ENCODE results near the gene ADGRG7.

The ADGRG7 gene

DNA sequence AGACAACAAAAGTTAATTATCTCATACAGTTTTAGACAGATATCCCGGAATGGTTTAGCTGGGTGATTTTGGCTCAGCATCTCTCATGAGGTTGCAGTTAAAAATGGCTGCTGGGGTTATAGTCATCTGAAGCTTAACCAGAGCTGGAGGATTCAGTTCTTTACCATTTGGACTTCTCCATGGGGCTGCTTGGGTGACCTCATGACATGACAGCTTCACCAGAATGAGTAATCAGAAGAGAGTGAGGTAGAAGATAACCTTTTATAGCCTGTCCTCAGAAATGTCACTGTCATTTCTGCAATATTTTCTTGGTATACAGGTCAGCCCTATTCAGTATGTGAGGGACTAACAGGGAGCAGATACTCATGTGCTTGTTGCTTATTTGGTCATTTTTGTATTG, 130.8 kb downstream of the ADGRG7 start:
- peak; percentile 18 to 68 for DNase-seq

DNA sequence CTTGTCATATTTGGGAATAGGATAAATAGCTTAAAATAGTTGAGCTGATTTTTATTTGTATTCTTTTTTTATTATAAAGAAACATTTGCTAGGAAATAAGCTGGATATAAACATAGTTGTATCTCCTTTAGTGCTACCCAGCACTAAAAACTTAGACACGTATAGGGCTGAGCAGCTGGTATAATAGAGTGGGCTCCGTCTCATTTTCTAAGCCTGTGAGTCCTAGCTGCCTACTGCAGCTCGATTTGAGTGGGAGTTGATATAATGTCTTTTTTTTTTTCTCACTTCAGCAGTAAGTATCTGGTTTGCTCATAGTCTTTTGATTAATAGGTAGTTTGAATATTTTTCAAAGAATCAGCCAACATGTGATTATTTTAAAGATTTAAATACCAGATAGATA, 134.1 kb downstream of the ADGRG7 start:
- no peak for TF ChIP-seq GATA1 (IDR thresholded peaks at IDR 0.05; ENCODE audit: low read depth, low read length)
- no peak for TF ChIP-seq POLR2A (IDR thresholded peaks at IDR 0.05; ENCODE audit: low read length)
- DNase-seq: no peak

More for the DNA sequence above, 130.8 kb downstream of the ADGRG7 start:
- TF ChIP-seq GATA1 (IDR thresholded peaks at IDR 0.05; ENCODE audit: low read depth, low read length) (no peak), POLR2A (IDR thresholded peaks at IDR 0.05; ENCODE audit: low read length) (no peak)

- TF ChIP-seq POLR2A (IDR thresholded peaks at IDR 0.05; ENCODE audit: low read length) (no peak), GATA1 (IDR thresholded peaks at IDR 0.05; ENCODE audit: low read depth, low read length) (no peak)
- no peak for DNase-seq
Measured at GRCh38 chr3:100744671-100745070, 135.3 kb downstream of the ADGRG7 start.

All from erythroblast (primary cell).